Measurements from ENCODE around the gene PITX3.
"Not testable (repeated sequence)": the region's sequence is repeated elsewhere in the genome, so short reads cannot be mapped to it uniquely, and the experiment has no call there.

PITX3 gene

GRCh38 chr10:102229810-102230263, 11.5 kb downstream of the PITX3 start:
- Histone ChIP-seq H3K27me3 (ENCODE audit: insufficient read depth, insufficient read length) (peaks cover 51% of the 10 kb centered on the region), H3K4me1 (ENCODE audit: insufficient read depth, insufficient read length) (peaks cover 4% of the 10 kb centered on the region), H3K36me3 (ENCODE audit: insufficient read depth, insufficient read length, low read length) (no peaks in the 10 kb centered on the region), H3K4me3 (ENCODE audit: insufficient read length, low read depth) (peak overlapping the region; percentile 56), H3K9me3 (ENCODE audit: insufficient read depth, low read length) (peaks cover 6% of the 10 kb centered on the region; the same call in 1 of the 2 replicates), H3K9ac (ENCODE audit: insufficient read length, low read depth) (peak overlapping the region; percentile 85)
- DNase-seq (ENCODE audit: low read depth, low spot score) = peak; percentile 55
- no peak for TF ChIP-seq SUZ12 (IDR thresholded peaks at IDR 0.05; ENCODE audit: extremely low read depth, insufficient read depth, insufficient read length)
- no peak for TF ChIP-seq YY1 (IDR thresholded peaks at IDR 0.05; ENCODE audit: insufficient read depth, insufficient read length)
- TF ChIP-seq ZNF274 (IDR thresholded peaks at IDR 0.05; ENCODE audit: low read depth, low read length) = no peak

- no peak overlapping the region for H3K9ac ChIP-seq (ENCODE audit: insufficient read length, low read depth)
- H3K9me3 ChIP-seq (ENCODE audit: insufficient read depth, low read length) = peaks cover 6% of the 10 kb centered on the region; the same call in 1 of the 2 replicates
- no peaks in the 10 kb centered on the region for H3K4me1 ChIP-seq (ENCODE audit: insufficient read depth, insufficient read length)
- no peaks in the 10 kb centered on the region for H3K36me3 ChIP-seq (ENCODE audit: insufficient read depth, insufficient read length, low read length)
- no peak overlapping the region for H3K4me3 ChIP-seq (ENCODE audit: insufficient read length, low read depth)
- peaks cover 51% of the 10 kb centered on the region for H3K27me3 ChIP-seq (ENCODE audit: insufficient read depth, insufficient read length)
- DNase-seq (ENCODE audit: low read depth, low spot score) = no peak
- TF ChIP-seq SUZ12 (IDR thresholded peaks at IDR 0.05; ENCODE audit: extremely low read depth, insufficient read depth, insufficient read length) (no peak), ZNF274 (IDR thresholded peaks at IDR 0.05; ENCODE audit: low read depth, low read length) (no peak), YY1 (IDR thresholded peaks at IDR 0.05; ENCODE audit: insufficient read depth, insufficient read length) (no peak)
These were observed 14.3 kb downstream of the PITX3 start for GRCh38 chr10:102227050-102227449.

DNA sequence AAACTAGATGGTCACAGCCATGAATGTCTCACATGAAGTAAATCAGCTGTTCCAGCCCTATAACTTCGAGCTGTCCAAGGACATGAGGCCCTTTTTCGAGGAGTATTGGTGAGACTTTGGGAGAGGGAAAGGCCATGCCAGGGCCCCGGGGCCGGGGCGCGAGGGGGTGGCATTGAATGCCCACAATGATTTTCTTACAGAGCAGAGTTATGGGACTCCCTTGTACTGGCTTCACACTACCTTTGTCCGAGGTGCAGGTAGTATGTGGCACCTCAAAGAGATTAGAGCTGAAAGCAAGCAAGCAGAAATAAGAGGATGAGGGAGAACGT, 14.8 kb downstream of the PITX3 start:
- H3K9me3 ChIP-seq (ENCODE audit: insufficient read depth, low read length) = peaks cover 6% of the 10 kb centered on the region; the same call in 1 of the 2 replicates
- no peak overlapping the region for H3K4me3 ChIP-seq (ENCODE audit: insufficient read length, low read depth)
- no peak for DNase-seq (ENCODE audit: low read depth, low spot score)
- H3K27me3 ChIP-seq (ENCODE audit: insufficient read depth, insufficient read length) = peaks cover 46% of the 10 kb centered on the region
- no peaks in the 10 kb centered on the region for H3K4me1 ChIP-seq (ENCODE audit: insufficient read depth, insufficient read length)
- peak overlapping the region; percentile 17 for H3K9ac ChIP-seq (ENCODE audit: insufficient read length, low read depth)
- no peak for TF ChIP-seq YY1 (IDR thresholded peaks at IDR 0.05; ENCODE audit: insufficient read depth, insufficient read length)
- no peak for TF ChIP-seq SUZ12 (IDR thresholded peaks at IDR 0.05; ENCODE audit: extremely low read depth, insufficient read depth, insufficient read length)
- TF ChIP-seq ZNF274 (IDR thresholded peaks at IDR 0.05; ENCODE audit: low read depth, low read length) = no peak
- H3K36me3 ChIP-seq (ENCODE audit: insufficient read depth, insufficient read length, low read length) = no peaks in the 10 kb centered on the region

- peak within 1 kb of the TSS; percentile 6 for H3K4me3 ChIP-seq (ENCODE audit: insufficient read length, low read depth)
- no peak for TF ChIP-seq SUZ12 (IDR thresholded peaks at IDR 0.05; ENCODE audit: extremely low read depth, insufficient read depth, insufficient read length)
- no peak for TF ChIP-seq ZNF274 (IDR thresholded peaks at IDR 0.05; ENCODE audit: low read depth, low read length)
- no peak for TF ChIP-seq YY1 (IDR thresholded peaks at IDR 0.05; ENCODE audit: insufficient read depth, insufficient read length)
- H3K36me3 ChIP-seq (ENCODE audit: insufficient read depth, insufficient read length, low read length) = no peaks in the 10 kb centered on the region
- peak; percentile 88 for DNase-seq (ENCODE audit: low read depth, low spot score)
- H3K27me3 ChIP-seq (ENCODE audit: insufficient read depth, insufficient read length) = peaks cover 39% of the 10 kb centered on the region
- H3K4me1 ChIP-seq (ENCODE audit: insufficient read depth, insufficient read length) = no peaks in the 10 kb centered on the region
- peaks cover 6% of the 10 kb centered on the region; the same call in 1 of the 2 replicates for H3K9me3 ChIP-seq (ENCODE audit: insufficient read depth, low read length)
- peak within 1 kb of the TSS; percentile 17 for H3K9ac ChIP-seq (ENCODE audit: insufficient read length, low read depth)
These were observed 15.4 kb downstream of the PITX3 start, which contains the start of gene ELOVL3 for GRCh38 chr10:102225646-102226541. ELOVL3 (plus strand) TSS chr10:102226299; CDS start chr10:102226549, 250 bp downstream.

DNA sequence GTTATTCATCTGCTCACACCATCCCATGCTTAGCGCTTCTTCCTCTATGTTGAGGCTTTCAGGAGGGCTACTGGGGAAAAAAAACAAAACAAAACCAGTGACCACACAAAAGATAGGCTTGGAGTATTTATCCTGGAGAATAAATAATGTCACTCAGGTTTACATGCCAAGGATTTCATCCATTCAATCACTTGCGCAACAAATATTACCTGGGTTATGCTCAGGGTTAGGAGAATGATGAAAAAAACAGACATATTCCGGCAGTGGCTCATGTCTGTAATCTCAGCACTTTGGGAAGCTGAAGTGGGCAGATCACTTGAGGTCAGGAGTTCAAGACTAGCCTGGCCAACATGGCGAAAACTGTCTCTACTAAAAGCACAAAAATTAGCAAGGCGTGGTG, 18.5 kb downstream of the PITX3 start:
- TF ChIP-seq SUZ12 (IDR thresholded peaks at IDR 0.05; ENCODE audit: extremely low read depth, insufficient read depth, insufficient read length) (no peak), YY1 (IDR thresholded peaks at IDR 0.05; ENCODE audit: insufficient read depth, insufficient read length) (no peak), ZNF274 (IDR thresholded peaks at IDR 0.05; ENCODE audit: low read depth, low read length) (no peak)

DNA sequence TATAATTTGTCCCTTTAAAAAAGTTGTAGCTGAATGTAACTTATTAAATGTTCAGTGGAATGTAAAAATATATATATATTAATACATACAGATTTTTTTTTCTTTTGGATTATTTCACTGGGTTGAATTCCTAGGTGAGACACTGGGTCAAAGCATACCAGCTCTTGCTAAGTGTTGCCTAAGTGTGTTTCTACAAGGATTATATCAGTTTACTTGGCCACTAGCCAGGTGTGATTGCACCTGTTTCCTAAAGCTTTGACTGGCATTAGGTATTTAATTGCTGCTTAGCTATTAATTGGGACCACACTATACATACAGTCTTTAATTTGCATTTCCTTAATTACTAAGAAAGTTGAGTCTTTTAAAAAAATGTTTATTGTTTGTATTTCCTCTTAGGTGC, 20.7 kb downstream of the PITX3 start:
- no peak overlapping the region for H3K9ac ChIP-seq (ENCODE audit: insufficient read length, low read depth)
- peaks cover 2% of the 10 kb centered on the region for H3K27me3 ChIP-seq (ENCODE audit: insufficient read depth, insufficient read length)
- no peaks in the 10 kb centered on the region for H3K9me3 ChIP-seq (ENCODE audit: insufficient read depth, low read length)
- no peak for DNase-seq (ENCODE audit: low read depth, low spot score)
- TF ChIP-seq YY1 (IDR thresholded peaks at IDR 0.05; ENCODE audit: insufficient read depth, insufficient read length) = no peak
- no peak for TF ChIP-seq ZNF274 (IDR thresholded peaks at IDR 0.05; ENCODE audit: low read depth, low read length)
- no peak for TF ChIP-seq SUZ12 (IDR thresholded peaks at IDR 0.05; ENCODE audit: extremely low read depth, insufficient read depth, insufficient read length)
- no peaks in the 10 kb centered on the region for H3K36me3 ChIP-seq (ENCODE audit: insufficient read depth, insufficient read length, low read length)
- H3K4me1 ChIP-seq (ENCODE audit: insufficient read depth, insufficient read length) = no peaks in the 10 kb centered on the region
- H3K4me3 ChIP-seq (ENCODE audit: insufficient read length, low read depth) = no peak overlapping the region

More for the DNA sequence above, 18.5 kb downstream of the PITX3 start:
- H3K4me1 ChIP-seq (ENCODE audit: insufficient read depth, insufficient read length) = no peaks in the 10 kb centered on the region
- H3K9me3 ChIP-seq (ENCODE audit: insufficient read depth, low read length) = peaks cover 6% of the 10 kb centered on the region; the same call in 1 of the 2 replicates
- no peak for DNase-seq (ENCODE audit: low read depth, low spot score)
- H3K27me3 ChIP-seq (ENCODE audit: insufficient read depth, insufficient read length) = peaks cover 19% of the 10 kb centered on the region
- no peak overlapping the region for H3K4me3 ChIP-seq (ENCODE audit: insufficient read length, low read depth)
- no peaks in the 10 kb centered on the region for H3K36me3 ChIP-seq (ENCODE audit: insufficient read depth, insufficient read length, low read length)
- H3K9ac ChIP-seq (ENCODE audit: insufficient read length, low read depth) = no peak overlapping the region

DNA sequence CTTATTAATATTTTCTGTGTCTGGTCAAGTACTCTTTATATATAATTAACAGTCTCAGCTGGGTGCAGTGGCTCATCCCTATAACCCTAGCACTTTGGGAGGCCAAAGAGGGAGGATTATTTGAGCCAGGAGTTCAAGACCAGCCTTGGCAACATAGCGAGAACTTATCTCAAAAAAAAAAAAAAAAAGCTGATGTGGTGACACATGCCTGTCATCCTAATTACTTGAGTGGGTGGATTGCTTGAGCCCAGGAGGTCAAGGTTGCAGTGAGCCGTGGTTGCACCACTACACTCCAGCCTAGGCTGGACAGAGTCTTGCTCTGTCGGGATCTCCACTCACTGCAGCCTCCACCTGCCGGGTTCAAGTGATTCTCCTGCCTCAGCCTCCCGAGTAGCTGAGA, 21.9 kb downstream of the PITX3 start:
- DNase-seq (ENCODE audit: low read depth, low spot score) = no peak
- no peak overlapping the region for H3K4me3 ChIP-seq (ENCODE audit: insufficient read length, low read depth)

DNA sequence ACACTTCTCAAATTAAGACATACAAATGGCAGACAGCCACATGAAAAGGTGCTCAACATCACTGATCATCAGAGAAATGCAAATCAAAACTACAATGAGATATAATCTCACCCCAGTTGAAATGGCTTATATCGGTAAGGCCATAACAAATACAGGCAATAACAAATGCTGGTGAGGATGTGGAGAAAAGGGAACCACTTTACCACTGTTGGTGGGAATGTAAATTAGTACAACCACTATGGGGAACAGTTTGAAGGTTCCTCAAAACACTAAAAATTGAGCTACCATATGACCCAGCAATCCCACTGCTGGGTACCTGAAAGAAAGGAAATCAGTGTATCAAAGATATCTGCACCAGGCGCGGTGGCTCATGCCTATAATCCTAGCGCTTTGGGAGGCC, 27.7 kb downstream of the PITX3 start:
- not testable (repeated sequence) for H3K36me3 ChIP-seq (ENCODE audit: insufficient read depth, insufficient read length, low read length); H3K9me3 ChIP-seq (ENCODE audit: insufficient read depth, low read length); H3K4me1 ChIP-seq (ENCODE audit: insufficient read depth, insufficient read length); H3K4me3 ChIP-seq (ENCODE audit: insufficient read length, low read depth); H3K27me3 ChIP-seq (ENCODE audit: insufficient read depth, insufficient read length); DNase-seq (ENCODE audit: low read depth, low spot score); H3K9ac ChIP-seq (ENCODE audit: insufficient read length, low read depth)

More for the DNA sequence above, 21.9 kb downstream of the PITX3 start:
- Histone ChIP-seq H3K36me3 (ENCODE audit: insufficient read depth, insufficient read length, low read length) (no peaks in the 10 kb centered on the region), H3K9me3 (ENCODE audit: insufficient read depth, low read length) (no peaks in the 10 kb centered on the region), H3K9ac (ENCODE audit: insufficient read length, low read depth) (no peak overlapping the region), H3K27me3 (ENCODE audit: insufficient read depth, insufficient read length) (peaks cover 2% of the 10 kb centered on the region), H3K4me1 (ENCODE audit: insufficient read depth, insufficient read length) (no peaks in the 10 kb centered on the region)
- TF ChIP-seq ZNF274 (IDR thresholded peaks at IDR 0.05; ENCODE audit: low read depth, low read length) (no peak), SUZ12 (IDR thresholded peaks at IDR 0.05; ENCODE audit: extremely low read depth, insufficient read depth, insufficient read length) (no peak), YY1 (IDR thresholded peaks at IDR 0.05; ENCODE audit: insufficient read depth, insufficient read length) (no peak)
